ENCODE data around the gene SLC22A25.
A peak's percentile ranks its signal among the peaks of the same experiment; 100 is the strongest.
"Not testable (repeated sequence)": the region's sequence is repeated elsewhere in the genome, so short reads cannot be mapped to it uniquely, and the experiment has no call there.

SLC22A25 gene

GRCh38 chr11:63247237-63248002, 4.0 kb upstream of the SLC22A25 start:
- H3K4me1 ChIP-seq (ENCODE audit: control insufficient read depth, low read depth, low read length); H3K4me2 ChIP-seq (ENCODE audit: low read length); H3K18ac ChIP-seq (ENCODE audit: low read length); H3K27ac ChIP-seq (ENCODE audit: low read depth, low read length); H4K5ac ChIP-seq (ENCODE audit: low read length); H3K9ac ChIP-seq (ENCODE audit: low read length); H2BK120ac ChIP-seq (ENCODE audit: low read depth, low read length); H3K79me2 ChIP-seq (ENCODE audit: control insufficient read depth, insufficient read depth, low read length); H3K36me3 ChIP-seq (ENCODE audit: control insufficient read depth, insufficient read depth, low read length); H4K8ac ChIP-seq (ENCODE audit: low read depth, low read length); H2BK5ac ChIP-seq (ENCODE audit: low read length); H3K4me3 ChIP-seq (ENCODE audit: low read length); H3K79me1 ChIP-seq (ENCODE audit: low read length); H3K27me3 ChIP-seq (ENCODE audit: insufficient read depth, low read length, poor library complexity); H2AK5ac ChIP-seq (ENCODE audit: low read length); H2BK15ac ChIP-seq (replicated peaks; ENCODE audit: low read depth); H3K56ac ChIP-seq (ENCODE audit: low read length); H3K23ac ChIP-seq (ENCODE audit: low read length); H3K4ac ChIP-seq (ENCODE audit: low read depth, low read length); DNase-seq: not testable (repeated sequence)
- no CpG with 5 or more reads among the region's 7 CpGs for WGBS (ENCODE audit: extremely low coverage, insufficient coverage, low lambda C conversion rate)

GRCh38 chr11:63246045-63246444, 2.6 kb upstream of the SLC22A25 start:
- Histone ChIP-seq H3K4me3 (ENCODE audit: low read length) (no peak overlapping the region), H3K36me3 (ENCODE audit: control insufficient read depth, insufficient read depth, low read length) (no peaks in the 10 kb centered on the region), H3K4me1 (ENCODE audit: control insufficient read depth, low read depth, low read length) (no peaks in the 10 kb centered on the region), H3K23ac (ENCODE audit: low read length) (no peak overlapping the region), H2BK5ac (ENCODE audit: low read length) (no peak overlapping the region), H3K79me2 (ENCODE audit: control insufficient read depth, insufficient read depth, low read length) (no peaks in the 10 kb centered on the region), H2BK15ac (replicated peaks; ENCODE audit: low read depth) (no peak overlapping the region), H3K4me2 (ENCODE audit: low read length) (no peak overlapping the region), H2BK120ac (ENCODE audit: low read depth, low read length) (no peak overlapping the region), H3K18ac (ENCODE audit: low read length) (no peak overlapping the region), H3K56ac (ENCODE audit: low read length) (no peak overlapping the region), H3K9ac (ENCODE audit: low read length) (no peak overlapping the region), H4K8ac (ENCODE audit: low read depth, low read length) (no peak overlapping the region), H2AK5ac (ENCODE audit: low read length) (no peak overlapping the region), H3K27me3 (ENCODE audit: insufficient read depth, low read length, poor library complexity) (no peaks in the 10 kb centered on the region), H4K5ac (ENCODE audit: low read length) (no peak overlapping the region), H3K27ac (ENCODE audit: low read depth, low read length) (no peak overlapping the region), H3K79me1 (ENCODE audit: low read length) (no peaks in the 10 kb centered on the region), H3K4ac (ENCODE audit: low read depth, low read length) (no peak overlapping the region)
- WGBS (ENCODE audit: extremely low coverage, insufficient coverage, low lambda C conversion rate): no CpG with 5 or more reads among the region's 1 CpG
- no peak for DNase-seq

- DNase-seq: peak; percentile 4
- no peak overlapping the region for H3K4me2 ChIP-seq (ENCODE audit: low read length)
- H2BK5ac ChIP-seq (ENCODE audit: low read length): no peak overlapping the region
- H2BK15ac ChIP-seq (replicated peaks; ENCODE audit: low read depth): no peak overlapping the region
- no peak overlapping the region for H3K4me3 ChIP-seq (ENCODE audit: low read length)
- H3K27me3 ChIP-seq (ENCODE audit: insufficient read depth, low read length, poor library complexity): no peaks in the 10 kb centered on the region
- no peak overlapping the region for H2BK120ac ChIP-seq (ENCODE audit: low read depth, low read length)
- WGBS (ENCODE audit: extremely low coverage, insufficient coverage, low lambda C conversion rate): no CpG with 5 or more reads among the region's 2 CpGs
- H3K27ac ChIP-seq (ENCODE audit: low read depth, low read length): no peak overlapping the region
- H3K18ac ChIP-seq (ENCODE audit: low read length): no peak overlapping the region
- no peaks in the 10 kb centered on the region for H3K79me2 ChIP-seq (ENCODE audit: control insufficient read depth, insufficient read depth, low read length)
- no peak overlapping the region for H3K9ac ChIP-seq (ENCODE audit: low read length)
- H3K4ac ChIP-seq (ENCODE audit: low read depth, low read length): no peak overlapping the region
- H4K5ac ChIP-seq (ENCODE audit: low read length): no peak overlapping the region
- H3K4me1 ChIP-seq (ENCODE audit: control insufficient read depth, low read depth, low read length): no peaks in the 10 kb centered on the region
- no peaks in the 10 kb centered on the region for H3K79me1 ChIP-seq (ENCODE audit: low read length)
- H3K36me3 ChIP-seq (ENCODE audit: control insufficient read depth, insufficient read depth, low read length): no peaks in the 10 kb centered on the region
- no peak overlapping the region for H3K56ac ChIP-seq (ENCODE audit: low read length)
- no peak overlapping the region for H4K8ac ChIP-seq (ENCODE audit: low read depth, low read length)
- no peak overlapping the region for H3K23ac ChIP-seq (ENCODE audit: low read length)
- H2AK5ac ChIP-seq (ENCODE audit: low read length): no peak overlapping the region
These were observed 1.5 kb upstream of the SLC22A25 start for GRCh38 chr11:63244862-63245261.

GRCh38 chr11:63242089-63242781, 1.2 kb downstream of the SLC22A25 start:
- no peak overlapping the region for H3K4ac ChIP-seq (ENCODE audit: low read depth, low read length)
- no peak overlapping the region for H3K23ac ChIP-seq (ENCODE audit: low read length)
- H2BK5ac ChIP-seq (ENCODE audit: low read length): no peak overlapping the region
- no peak overlapping the region for H2BK120ac ChIP-seq (ENCODE audit: low read depth, low read length)
- WGBS (ENCODE audit: extremely low coverage, insufficient coverage, low lambda C conversion rate): no CpG with 5 or more reads among the region's 5 CpGs
- no peaks in the 10 kb centered on the region for H3K36me3 ChIP-seq (ENCODE audit: control insufficient read depth, insufficient read depth, low read length)
- H3K4me3 ChIP-seq (ENCODE audit: low read length): no peak overlapping the region
- no peak overlapping the region for H3K4me2 ChIP-seq (ENCODE audit: low read length)
- no peak for DNase-seq
- H3K79me2 ChIP-seq (ENCODE audit: control insufficient read depth, insufficient read depth, low read length): no peaks in the 10 kb centered on the region
- no peak overlapping the region for H3K18ac ChIP-seq (ENCODE audit: low read length)
- H2AK5ac ChIP-seq (ENCODE audit: low read length): no peak overlapping the region
- H2BK15ac ChIP-seq (replicated peaks; ENCODE audit: low read depth): no peak overlapping the region
- H3K79me1 ChIP-seq (ENCODE audit: low read length): no peaks in the 10 kb centered on the region
- H3K56ac ChIP-seq (ENCODE audit: low read length): no peak overlapping the region
- no peak overlapping the region for H3K27ac ChIP-seq (ENCODE audit: low read depth, low read length)
- H3K9ac ChIP-seq (ENCODE audit: low read length): no peak overlapping the region
- no peak overlapping the region for H4K8ac ChIP-seq (ENCODE audit: low read depth, low read length)
- no peaks in the 10 kb centered on the region for H3K27me3 ChIP-seq (ENCODE audit: insufficient read depth, low read length, poor library complexity)
- H4K5ac ChIP-seq (ENCODE audit: low read length): no peak overlapping the region
- H3K4me1 ChIP-seq (ENCODE audit: control insufficient read depth, low read depth, low read length): no peaks in the 10 kb centered on the region

GRCh38 chr11:63240791-63241379, 2.5 kb downstream of the SLC22A25 start:
- no peak for DNase-seq
- Histone ChIP-seq H3K9ac (ENCODE audit: low read length) (no peak overlapping the region), H3K23ac (ENCODE audit: low read length) (no peak overlapping the region), H3K79me2 (ENCODE audit: control insufficient read depth, insufficient read depth, low read length) (no peaks in the 10 kb centered on the region), H2BK15ac (replicated peaks; ENCODE audit: low read depth) (no peak overlapping the region), H2AK5ac (ENCODE audit: low read length) (no peak overlapping the region), H3K36me3 (ENCODE audit: control insufficient read depth, insufficient read depth, low read length) (no peaks in the 10 kb centered on the region), H3K4ac (ENCODE audit: low read depth, low read length) (no peak overlapping the region), H3K27ac (ENCODE audit: low read depth, low read length) (no peak overlapping the region), H3K18ac (ENCODE audit: low read length) (no peak overlapping the region), H2BK120ac (ENCODE audit: low read depth, low read length) (no peak overlapping the region), H3K4me3 (ENCODE audit: low read length) (no peak overlapping the region), H3K79me1 (ENCODE audit: low read length) (no peaks in the 10 kb centered on the region), H4K8ac (ENCODE audit: low read depth, low read length) (no peak overlapping the region), H3K4me2 (ENCODE audit: low read length) (no peak overlapping the region), H2BK5ac (ENCODE audit: low read length) (no peak overlapping the region), H3K56ac (ENCODE audit: low read length) (no peak overlapping the region), H3K27me3 (ENCODE audit: insufficient read depth, low read length, poor library complexity) (no peaks in the 10 kb centered on the region), H4K5ac (ENCODE audit: low read length) (no peak overlapping the region), H3K4me1 (ENCODE audit: control insufficient read depth, low read depth, low read length) (no peaks in the 10 kb centered on the region)

Measured in mesendoderm (in vitro differentiated cells).